SK-N-MC (cell line): ENCODE results near the gene SPATA13.

ENCODE experiments used
- EZH2 ChIP-seq: fragments of 200-600 bp; sonication (generic); IDR thresholded peaks from one replicate; pipeline ENCODE4 v1.6.1; 2017; ENCODE audit warnings: antibody characterized with exemption
- FOXP2 ChIP-seq: optimal IDR thresholded peaks from 2 replicates; pipeline ENCODE3; 2011; ENCODE audit warnings: mild to moderate bottlenecking, moderate library complexity; ENCODE audit not compliant: insufficient read depth; ENCODE audit errors: extremely low read length, control extremely low read depth
- POLR2AphosphoS5 ChIP-seq: IDR thresholded peaks from 2 replicates; pipeline ENCODE4 v1.6.1; 2012; ENCODE audit warnings: mild to moderate bottlenecking, low read depth, low read length, borderline replicate concordance

- no peak for TF ChIP-seq EZH2
- no peak for TF ChIP-seq POLR2AphosphoS5
- TF ChIP-seq FOXP2: no peak
Observed at GRCh38 chr13:24168979-24169378, 8.5 kb downstream of the SPATA13 start.
